Suprapubic skin (tissue), 4 donors: ENCODE measurements around the gene DFFB. TPM values are rescaled to one million over a fixed set of nuclear protein-coding genes. Genes with fewer than 3 reads are reported as not detected.

Experiments
- DNase-seq, 2 donors: peaks; one replicate each; pipeline ENCODE4 v3.0.0-alpha.2; 2019; ENCODE audit warnings: low spot score in 2 of 2
- H3K27ac ChIP-seq: fragments of 200-600 bp; sonication (generic); one replicate; pipeline ENCODE4 v1.5.1; 2019
- H3K27me3 ChIP-seq: fragments of 200-600 bp; sonication (generic); one replicate; pipeline ENCODE4 v1.5.1; 2019
- H3K36me3 ChIP-seq: fragments of 200-600 bp; sonication (generic); one replicate; pipeline ENCODE4 v1.5.1; 2019
- H3K4me1 ChIP-seq: fragments of 200-600 bp; sonication (generic); one replicate; pipeline ENCODE4 v1.5.1; 2019
- H3K4me3 ChIP-seq: fragments of 200-600 bp; sonication (generic); one replicate; pipeline ENCODE4 v1.5.1; 2019; ENCODE audit warnings: mild to moderate bottlenecking
- H3K9me3 ChIP-seq: fragments of 200-600 bp; sonication (generic); one replicate; pipeline ENCODE4 v1.5.1; 2019
- CTCF ChIP-seq, 2 donors: fragments of 200-600 bp in 1 of 2; fragments of 450-650 bp in 1 of 2; sonication (generic) in 1 of 2; IDR thresholded peaks; one replicate each; pipeline ENCODE4 v1.5.1; 2016 to 2019; ENCODE audit warnings: antibody characterized with exemption in 2 of 2, mild to moderate bottlenecking in 1 of 2, moderate library complexity in 1 of 2
- EP300 ChIP-seq: sonication (generic); formaldehyde crosslinking; IDR thresholded peaks from one replicate; pipeline ENCODE4 v1.6.1; 2017; ENCODE audit warnings: antibody characterized with exemption
- POLR2A ChIP-seq, 2 donors: fragments of 450-650 bp; IDR thresholded peaks; one replicate each; pipeline ENCODE4 v1.6.1; 2017; ENCODE audit warnings: antibody characterized with exemption in 2 of 2, mild to moderate bottlenecking in 2 of 2, moderate library complexity in 2 of 2
- POLR2AphosphoS5 ChIP-seq, 3 donors: sonication (generic); formaldehyde crosslinking; IDR thresholded peaks; one replicate each; pipeline ENCODE4 v1.6.1; 2017; ENCODE audit warnings: antibody characterized with exemption in 3 of 3
- WGBS: methylation state at CpG from one replicate; pipeline ENCODE4 v1.1.5; 2018; 5-methylcytosine and 5-hydroxymethylcytosine counted together
- total RNA-seq, 4 donors: library from RNA; depleted of rRNA; stranded (reverse); fragments of >200 nt; gene quantifications; one replicate each; pipeline ENCODE4 v1.1.0, GENCODE V29; 2016

Gene DFFB
- total RNA-seq, 4 donors from 2014 or later: 2.7 to 6.8 (median 4.2) TPM

- WGBS: 91% methylated on average over 15 of the region's 15 CpGs
- H3K27ac ChIP-seq: no peak overlapping the region
- H3K4me1 ChIP-seq: no peaks in the 10 kb centered on the region
- TF ChIP-seq POLR2A (IDR thresholded peaks at IDR 0.05) (no peak), POLR2AphosphoS5 (IDR thresholded peaks at IDR 0.05) (no peak), EP300 (no peak), CTCF (IDR thresholded peaks at IDR 0.05) (no peak)
- no peak for DNase-seq
- no peaks in the 10 kb centered on the region for H3K9me3 ChIP-seq
- no peak overlapping the region for H3K4me3 ChIP-seq
- H3K27me3 ChIP-seq: no peaks in the 10 kb centered on the region
- peaks cover 69% of the 10 kb centered on the region for H3K36me3 ChIP-seq
These were observed 28.9 kb downstream of the DFFB start for GRCh38 chr1:3886106-3886670.

- Histone ChIP-seq H3K9me3 (no peaks in the 10 kb centered on the region), H3K36me3 (peaks cover 69% of the 10 kb centered on the region), H3K4me3 (no peak overlapping the region), H3K4me1 (no peaks in the 10 kb centered on the region), H3K27ac (no peak overlapping the region), H3K27me3 (no peaks in the 10 kb centered on the region)
- TF ChIP-seq CTCF (IDR thresholded peaks at IDR 0.05): no peak
- no peak for TF ChIP-seq POLR2AphosphoS5 (IDR thresholded peaks at IDR 0.05)
- TF ChIP-seq POLR2A (IDR thresholded peaks at IDR 0.05): no peak
- no peak for TF ChIP-seq EP300
- no peak for DNase-seq
- WGBS: 90% methylated on average over 8 of the region's 8 CpGs
These were observed 29.4 kb downstream of the DFFB start for GRCh38 chr1:3886691-3887090.

- H3K4me3 ChIP-seq: no peak overlapping the region
- WGBS: 92% methylated on average over 14 of the region's 15 CpGs
These were observed 31.0 kb downstream of the DFFB start for GRCh38 chr1:3888301-3888700.

GRCh38 chr1:3889936-3890335, 32.7 kb downstream of the DFFB start:
- DNase-seq: no peak
- H3K4me1 ChIP-seq: peaks cover 7% of the 10 kb centered on the region
- no peaks in the 10 kb centered on the region for H3K9me3 ChIP-seq
- no peak overlapping the region for H3K4me3 ChIP-seq
- no peak overlapping the region for H3K27ac ChIP-seq
- TF ChIP-seq EP300 (no peak), POLR2AphosphoS5 (IDR thresholded peaks at IDR 0.05) (no peak), POLR2A (IDR thresholded peaks at IDR 0.05) (no peak), CTCF (IDR thresholded peaks at IDR 0.05) (no peak)
- peaks cover 55% of the 10 kb centered on the region for H3K36me3 ChIP-seq
- no peaks in the 10 kb centered on the region for H3K27me3 ChIP-seq
- WGBS: 92% methylated on average over 14 of the region's 14 CpGs

More at GRCh38 chr1:3888301-3888700, 31.0 kb downstream of the DFFB start:
- H3K4me1 ChIP-seq: peaks cover 7% of the 10 kb centered on the region
- no peak for DNase-seq
- H3K27me3 ChIP-seq: no peaks in the 10 kb centered on the region
- no peak overlapping the region for H3K27ac ChIP-seq
- peaks cover 66% of the 10 kb centered on the region for H3K36me3 ChIP-seq
- no peaks in the 10 kb centered on the region for H3K9me3 ChIP-seq
- TF ChIP-seq EP300: no peak
- TF ChIP-seq POLR2AphosphoS5 (IDR thresholded peaks at IDR 0.05): no peak
- no peak for TF ChIP-seq POLR2A (IDR thresholded peaks at IDR 0.05)
- TF ChIP-seq CTCF (IDR thresholded peaks at IDR 0.05): no peak

GRCh38 chr1:3890389-3891328, 33.4 kb downstream of the DFFB start:
- no peak for DNase-seq
- no peaks in the 10 kb centered on the region for H3K9me3 ChIP-seq
- no peak overlapping the region for H3K4me3 ChIP-seq
- H3K4me1 ChIP-seq: peaks cover 7% of the 10 kb centered on the region
- 79% methylated on average over 24 of the region's 26 CpGs for WGBS
- H3K36me3 ChIP-seq: peaks cover 54% of the 10 kb centered on the region
- no peaks in the 10 kb centered on the region for H3K27me3 ChIP-seq
- TF ChIP-seq EP300: no peak
- TF ChIP-seq POLR2AphosphoS5 (IDR thresholded peaks at IDR 0.05): no peak
- TF ChIP-seq CTCF (IDR thresholded peaks at IDR 0.05): no peak
- TF ChIP-seq POLR2A (IDR thresholded peaks at IDR 0.05): no peak
- H3K27ac ChIP-seq: no peak overlapping the region
